Measurements from ENCODE around the gene CDCP2. TPM values are rescaled to one million over a fixed set of nuclear protein-coding genes. Genes with fewer than 3 reads are reported as not detected.
"Not testable (repeated sequence)": the region's sequence is repeated elsewhere in the genome, so short reads cannot be mapped to it uniquely, and the experiment has no call there.

CDCP2 gene
- total RNA-seq, 6 experiments from 2014 or later, result not detected

DNA sequence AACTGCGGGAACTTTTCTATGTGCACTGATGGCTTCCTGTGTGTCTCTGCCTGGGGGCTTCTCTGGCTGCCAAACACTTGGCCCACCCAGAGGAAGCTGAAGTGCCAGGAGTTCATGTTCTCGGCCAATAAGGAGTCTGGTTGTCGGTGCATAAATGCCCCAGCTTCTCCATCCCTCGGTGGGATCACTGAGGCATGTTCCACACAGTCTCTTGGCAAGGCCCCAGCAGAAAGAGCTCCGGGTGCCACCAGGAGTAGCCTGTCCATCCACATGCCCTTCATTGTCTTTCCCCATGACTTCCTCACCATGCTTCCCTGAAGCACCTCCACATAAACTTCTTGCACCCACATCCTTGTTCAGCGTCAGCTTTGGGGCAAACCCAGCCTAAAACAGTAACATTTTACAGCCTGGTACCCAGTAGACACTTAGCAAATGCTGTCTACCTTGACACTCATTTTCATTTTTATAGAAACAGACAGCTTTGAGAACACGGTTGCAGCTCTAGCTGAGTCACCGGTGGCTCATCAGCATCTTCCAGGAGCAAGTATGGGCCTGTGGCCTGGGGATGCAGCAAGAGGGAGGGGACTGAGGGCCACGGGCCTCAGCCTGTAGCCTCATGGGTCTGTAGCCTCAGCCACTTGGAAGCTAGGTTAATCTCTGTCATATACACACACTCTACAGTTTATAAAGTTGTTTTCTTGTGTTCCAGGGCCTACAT lies 14.8 kb upstream of the CDCP2 start:
- Mint-ChIP-seq H3K36me3 (ENCODE audit: low read depth) (no peaks in the 10 kb centered on the region), H3K27ac (peak overlapping the region; percentile 11; the same call in 1 of the 2 replicates), H3K4me3 (no peak overlapping the region), H3K4me1 (ENCODE audit: low read depth) (peaks cover 12% of the 10 kb centered on the region), H3K9me3 (no peaks in the 10 kb centered on the region), H3K27me3 (ENCODE audit: insufficient read depth) (peaks cover 17% of the 10 kb centered on the region)
- TF ChIP-seq, protein P1, sequence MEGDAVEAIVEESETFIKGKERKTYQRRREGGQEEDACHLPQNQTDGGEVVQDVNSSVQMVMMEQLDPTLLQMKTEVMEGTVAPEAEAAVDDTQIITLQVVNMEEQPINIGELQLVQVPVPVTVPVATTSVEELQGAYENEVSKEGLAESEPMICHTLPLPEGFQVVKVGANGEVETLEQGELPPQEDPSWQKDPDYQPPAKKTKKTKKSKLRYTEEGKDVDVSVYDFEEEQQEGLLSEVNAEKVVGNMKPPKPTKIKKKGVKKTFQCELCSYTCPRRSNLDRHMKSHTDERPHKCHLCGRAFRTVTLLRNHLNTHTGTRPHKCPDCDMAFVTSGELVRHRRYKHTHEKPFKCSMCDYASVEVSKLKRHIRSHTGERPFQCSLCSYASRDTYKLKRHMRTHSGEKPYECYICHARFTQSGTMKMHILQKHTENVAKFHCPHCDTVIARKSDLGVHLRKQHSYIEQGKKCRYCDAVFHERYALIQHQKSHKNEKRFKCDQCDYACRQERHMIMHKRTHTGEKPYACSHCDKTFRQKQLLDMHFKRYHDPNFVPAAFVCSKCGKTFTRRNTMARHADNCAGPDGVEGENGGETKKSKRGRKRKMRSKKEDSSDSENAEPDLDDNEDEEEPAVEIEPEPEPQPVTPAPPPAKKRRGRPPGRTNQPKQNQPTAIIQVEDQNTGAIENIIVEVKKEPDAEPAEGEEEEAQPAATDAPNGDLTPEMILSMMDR (IDR thresholded peaks at IDR 0.05), result no peak
- peak; percentile 47 for DNase-seq

DNA sequence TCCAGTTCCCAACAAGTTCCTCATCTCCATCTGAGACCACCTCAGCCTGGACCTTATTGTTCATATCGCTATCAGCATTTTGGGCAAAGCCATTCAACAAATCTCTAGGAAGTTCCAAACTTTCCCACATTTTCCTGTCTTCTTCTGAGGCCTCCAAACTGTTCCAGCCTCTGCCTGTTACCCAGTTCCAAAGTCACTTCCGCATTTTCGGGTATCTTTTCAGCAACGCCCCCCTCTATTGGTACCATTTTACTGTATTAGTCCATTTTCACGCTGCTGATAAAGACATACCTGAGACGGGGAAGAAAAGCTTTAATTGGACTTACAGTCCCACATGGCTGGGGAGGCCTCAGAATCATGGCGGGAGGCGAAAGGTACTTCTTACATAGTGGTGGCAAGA lies 13.6 kb upstream of the CDCP2 start:
- H3K9me3 Mint-ChIP-seq; DNase-seq; H3K4me3 Mint-ChIP-seq; H3K36me3 Mint-ChIP-seq (ENCODE audit: low read depth); H3K27ac Mint-ChIP-seq: not testable (repeated sequence)
- Mint-ChIP-seq H3K27me3 (ENCODE audit: insufficient read depth) (peaks cover 19% of the 10 kb centered on the region), H3K4me1 (ENCODE audit: low read depth) (peaks cover 11% of the 10 kb centered on the region)

DNA sequence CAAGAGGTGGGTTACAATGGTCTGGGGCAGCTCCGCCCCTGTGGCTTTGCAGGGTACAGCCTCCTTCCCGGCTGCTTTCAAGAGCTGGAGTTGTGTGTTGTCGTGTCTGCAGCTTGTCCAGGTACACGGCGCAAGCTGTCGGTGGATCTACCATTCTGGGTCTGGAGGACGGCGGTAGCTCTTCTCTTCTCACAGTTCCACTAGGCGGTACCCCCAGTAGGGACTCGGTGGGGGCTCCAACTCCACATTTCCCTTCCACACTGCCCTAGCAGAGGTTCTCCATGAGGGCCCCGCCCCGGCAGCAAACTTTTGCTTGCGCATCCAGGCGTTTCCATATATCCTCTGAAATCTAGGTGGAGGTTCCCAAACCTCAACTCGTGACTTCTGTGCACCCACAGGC lies 12.3 kb upstream of the CDCP2 start:
- H3K9me3 Mint-ChIP-seq, result no peaks in the 10 kb centered on the region
- peaks cover 16% of the 10 kb centered on the region for H3K4me1 Mint-ChIP-seq (ENCODE audit: low read depth)
- DNase-seq, result no peak
- no peaks in the 10 kb centered on the region for H3K36me3 Mint-ChIP-seq (ENCODE audit: low read depth)
- H3K27ac Mint-ChIP-seq, result no peak overlapping the region
- H3K4me3 Mint-ChIP-seq, result no peak overlapping the region
- peaks cover 21% of the 10 kb centered on the region for H3K27me3 Mint-ChIP-seq (ENCODE audit: insufficient read depth)
- TF ChIP-seq, protein P1 (IDR thresholded peaks at IDR 0.05), result no peak

DNA sequence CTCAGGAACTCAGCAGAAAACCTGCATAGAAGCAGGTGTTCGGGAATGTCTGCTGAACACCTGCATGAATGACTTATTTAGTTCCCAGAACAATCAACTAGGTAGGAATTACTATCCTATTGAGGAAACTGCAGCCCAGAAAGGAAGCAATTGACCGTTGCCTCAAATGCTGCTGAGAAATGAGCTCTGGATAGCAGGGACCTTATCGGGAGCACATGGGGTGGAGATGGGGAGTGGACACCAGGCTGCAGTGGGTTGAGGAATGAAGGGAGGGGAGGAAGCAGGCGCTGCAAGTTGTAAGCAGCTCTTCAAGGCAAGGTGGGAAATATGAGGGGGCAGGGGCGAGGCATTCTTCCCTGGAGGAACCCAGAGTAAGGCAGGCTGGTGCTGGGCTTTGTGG lies 10.8 kb upstream of the CDCP2 start:
- Mint-ChIP-seq H3K27me3 (ENCODE audit: insufficient read depth) (peaks cover 21% of the 10 kb centered on the region), H3K4me1 (ENCODE audit: low read depth) (peaks cover 20% of the 10 kb centered on the region), H3K27ac (no peak overlapping the region), H3K9me3 (no peaks in the 10 kb centered on the region), H3K4me3 (no peak overlapping the region), H3K36me3 (ENCODE audit: low read depth) (no peaks in the 10 kb centered on the region)
- no peak for DNase-seq
- TF ChIP-seq, protein P1 (IDR thresholded peaks at IDR 0.05), result no peak

DNA sequence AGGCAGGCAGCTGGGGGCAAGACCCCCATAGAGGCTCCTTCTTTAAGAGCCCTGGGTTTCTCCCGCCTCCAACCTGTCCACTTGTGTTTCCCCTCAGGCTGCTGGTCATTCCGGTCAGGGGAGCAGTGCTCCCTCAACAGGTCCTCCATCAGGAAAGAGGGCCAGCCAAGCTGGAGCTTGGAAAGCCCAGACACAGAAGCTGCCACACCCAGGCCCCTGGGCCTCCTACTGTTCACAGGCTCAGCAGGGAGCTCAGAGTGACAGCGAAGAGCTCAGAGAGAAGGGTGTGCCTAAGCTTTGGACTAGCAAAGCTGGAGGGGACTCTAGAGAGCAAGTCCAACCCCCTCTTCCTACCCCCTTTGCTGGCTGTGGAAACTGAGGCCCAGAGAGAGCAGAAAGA lies 10.3 kb upstream of the CDCP2 start:
- peaks cover 17% of the 10 kb centered on the region for H3K4me1 Mint-ChIP-seq (ENCODE audit: low read depth)
- H3K27me3 Mint-ChIP-seq (ENCODE audit: insufficient read depth), result peaks cover 21% of the 10 kb centered on the region
- H3K9me3 Mint-ChIP-seq, result no peaks in the 10 kb centered on the region
- no peak overlapping the region for H3K27ac Mint-ChIP-seq
- H3K4me3 Mint-ChIP-seq, result no peak overlapping the region
- H3K36me3 Mint-ChIP-seq (ENCODE audit: low read depth), result no peaks in the 10 kb centered on the region
- TF ChIP-seq, protein P1 (IDR thresholded peaks at IDR 0.05), result no peak
- no peak for DNase-seq

DNA sequence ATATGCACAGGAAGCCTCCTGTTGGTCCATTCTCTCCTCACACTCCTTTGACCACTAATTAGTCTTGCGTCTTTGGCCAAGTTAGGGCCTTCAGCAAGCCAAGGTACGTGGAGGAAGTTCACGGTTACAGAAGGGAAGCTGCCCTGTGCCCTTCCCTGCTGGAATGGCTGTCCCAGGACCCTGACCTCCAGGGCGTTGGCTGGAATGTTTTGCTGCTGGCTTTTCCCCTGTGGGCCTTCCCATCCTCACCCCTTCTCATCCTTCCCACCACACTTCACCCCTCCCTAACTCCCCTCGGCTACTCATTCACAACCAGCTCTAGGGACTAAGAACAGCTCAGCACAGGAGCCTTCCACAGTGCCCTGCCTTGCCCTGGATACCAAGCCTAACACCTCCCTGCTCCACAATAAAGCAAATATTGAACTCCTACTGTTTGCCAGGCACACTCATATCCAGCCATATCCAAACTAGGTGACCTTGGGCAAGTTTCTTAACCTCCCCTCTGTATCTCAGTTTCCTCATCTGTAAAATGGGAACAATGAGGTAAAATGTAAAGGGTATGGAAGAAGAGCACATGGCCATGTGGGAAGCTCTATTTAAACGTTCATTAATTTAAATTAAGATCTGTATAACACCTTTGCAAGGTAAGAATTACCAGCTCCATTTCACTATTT lies 8.8 kb upstream of the CDCP2 start:
- Mint-ChIP-seq H3K27me3 (ENCODE audit: insufficient read depth) (peaks cover 21% of the 10 kb centered on the region), H3K36me3 (ENCODE audit: low read depth) (no peaks in the 10 kb centered on the region), H3K4me3 (no peak overlapping the region), H3K27ac (no peak overlapping the region), H3K4me1 (ENCODE audit: low read depth) (peaks cover 9% of the 10 kb centered on the region; the same call in 1 of the 2 replicates), H3K9me3 (no peaks in the 10 kb centered on the region)
- no peak for DNase-seq
- TF ChIP-seq, protein P1 (IDR thresholded peaks at IDR 0.05), result no peak
